Stimulated activated CD8-positive, alpha-beta memory T cell treated with anti-CD3 and anti-CD28 coated beads, Interleukin-7, amount 100 ng/mL, for 48 hours (primary cell): ENCODE data around the gene LRRC55.

Source experiments
- DNase-seq, 2 donors: peaks; one replicate each; pipeline ENCODE4 v3.0.0-alpha.2; 2020; ENCODE audit warnings: low read depth in 1 of 2; ENCODE audit errors: extremely low read depth in 1 of 2

Gene LRRC55

GRCh38 chr11:57231539-57232253, 49.9 kb downstream of the LRRC55 start:
- DNase-seq: no peak

- no peak for DNase-seq
Measured at GRCh38 chr11:57233702-57234101, 51.9 kb downstream of the LRRC55 start.

GRCh38 chr11:57235761-57236703, 54.3 kb downstream of the LRRC55 start:
- no peak for DNase-seq

GRCh38 chr11:57237204-57237681, 55.5 kb downstream of the LRRC55 start, which contains the start of gene APLNR:
APLNR (minus strand) TSS chr11:57237250; CDS start chr11:57237004, 246 bp downstream.
- no peak for DNase-seq

- no peak for DNase-seq
Measured at GRCh38 chr11:57239348-57239747, 57.6 kb downstream of the LRRC55 start.

GRCh38 chr11:57240007-57240406, 58.3 kb downstream of the LRRC55 start:
- DNase-seq: no peak

- DNase-seq: no peak
Measured at GRCh38 chr11:57240757-57241156, 59.0 kb downstream of the LRRC55 start.
